Ectodermal cell (in vitro differentiated cells): Measurements from ENCODE around the gene DCLK1.

Experiments used
- H3K27ac ChIP-seq: 2 replicates; pipeline ENCODE4 v1.7.0; 2013; ENCODE audit warnings: mild to moderate bottlenecking, low read depth, low read length; ENCODE audit not compliant: insufficient read depth, poor library complexity, severe bottlenecking
- H3K27me3 ChIP-seq: 2 replicates; pipeline ENCODE4 v1.7.0; 2013; ENCODE audit warnings: mild to moderate bottlenecking, low read length; ENCODE audit not compliant: insufficient read depth, control insufficient read depth, poor library complexity, severe bottlenecking
- H3K36me3 ChIP-seq: one replicate; pipeline ENCODE4 v1.7.0; 2013; ENCODE audit warnings: low read length; ENCODE audit not compliant: control insufficient read depth, insufficient read depth
- H3K4me1 ChIP-seq: one replicate; pipeline ENCODE4 v1.7.0; 2013; ENCODE audit warnings: low read length; ENCODE audit not compliant: control insufficient read depth, insufficient read depth
- H3K4me3 ChIP-seq: 2 replicates; pipeline ENCODE4 v1.7.0; 2013; ENCODE audit warnings: low read depth, low read length, control low read depth; ENCODE audit not compliant: insufficient read depth
- H3K9me3 ChIP-seq: 2 replicates; pipeline ENCODE4 v1.7.0; 2013; ENCODE audit warnings: mild to moderate bottlenecking, low read length, moderate library complexity; ENCODE audit not compliant: control insufficient read depth
- WGBS, 2 experiments: methylation state at CpG; one replicate each; pipeline ENCODE4 v1.1.7; 2013; ENCODE audit warnings: missing lambda C conversion rate in 2 of 2; 5-methylcytosine and 5-hydroxymethylcytosine counted together

The DCLK1 gene

GRCh38 chr13:35917252-35917941 lies 213.8 kb downstream of the DCLK1 start:
- Histone ChIP-seq H3K4me3 (no peak overlapping the region), H3K27ac (no peak overlapping the region), H3K4me1 (peaks cover 11% of the 10 kb centered on the region), H3K36me3 (peaks cover under 1% of the 10 kb centered on the region), H3K27me3 (no peaks in the 10 kb centered on the region), H3K9me3 (no peaks in the 10 kb centered on the region)
- 67 to 71% methylated on average over 10 to 13 of the region's 13 CpGs for WGBS, 2 experiments

GRCh38 chr13:35916146-35916545 lies 215.0 kb downstream of the DCLK1 start:
- no peaks in the 10 kb centered on the region for H3K27me3 ChIP-seq
- no peaks in the 10 kb centered on the region for H3K9me3 ChIP-seq
- peaks cover 11% of the 10 kb centered on the region for H3K4me1 ChIP-seq
- WGBS, 2 experiments = 59 to 72% methylated on average over 2 of the region's 2 CpGs
- no peak overlapping the region for H3K27ac ChIP-seq
- peaks cover 5% of the 10 kb centered on the region for H3K36me3 ChIP-seq
- H3K4me3 ChIP-seq = no peak overlapping the region

- no peaks in the 10 kb centered on the region for H3K9me3 ChIP-seq
- no peak overlapping the region for H3K27ac ChIP-seq
- no peaks in the 10 kb centered on the region for H3K27me3 ChIP-seq
- no peak overlapping the region for H3K4me3 ChIP-seq
- H3K36me3 ChIP-seq = peaks cover 5% of the 10 kb centered on the region
- H3K4me1 ChIP-seq = peaks cover 11% of the 10 kb centered on the region
- WGBS, 2 experiments = 88 to 93% methylated on average over 1 of the region's 1 CpG
Measured at GRCh38 chr13:35914662-35915061, 216.5 kb downstream of the DCLK1 start.

GRCh38 chr13:35912841-35913240 lies 218.3 kb downstream of the DCLK1 start:
- peaks cover 11% of the 10 kb centered on the region for H3K4me1 ChIP-seq
- H3K4me3 ChIP-seq = no peak overlapping the region
- WGBS, 2 experiments = 92 to 94% methylated on average over 7 of the region's 7 CpGs
- peaks cover 5% of the 10 kb centered on the region for H3K36me3 ChIP-seq
- no peak overlapping the region for H3K27ac ChIP-seq
- no peaks in the 10 kb centered on the region for H3K9me3 ChIP-seq
- H3K27me3 ChIP-seq = no peaks in the 10 kb centered on the region

- Histone ChIP-seq H3K9me3 (no peaks in the 10 kb centered on the region), H3K4me1 (no peaks in the 10 kb centered on the region), H3K27me3 (no peaks in the 10 kb centered on the region), H3K27ac (no peak overlapping the region), H3K4me3 (no peak overlapping the region), H3K36me3 (peaks cover 5% of the 10 kb centered on the region)
- 81% methylated on average over 8 of the region's 8 CpGs for WGBS, 2 experiments
Measured at GRCh38 chr13:35909837-35910540, 221.2 kb downstream of the DCLK1 start.

- Histone ChIP-seq H3K4me3 (no peak overlapping the region), H3K27ac (no peak overlapping the region), H3K27me3 (no peaks in the 10 kb centered on the region), H3K36me3 (peaks cover 5% of the 10 kb centered on the region), H3K9me3 (no peaks in the 10 kb centered on the region), H3K4me1 (no peaks in the 10 kb centered on the region)
- 95 to 97% methylated on average over 4 of the region's 4 CpGs for WGBS, 2 experiments
Measured at GRCh38 chr13:35909091-35909490, 222.1 kb downstream of the DCLK1 start.

- Histone ChIP-seq H3K4me1 (no peaks in the 10 kb centered on the region), H3K27ac (no peak overlapping the region), H3K9me3 (no peaks in the 10 kb centered on the region), H3K36me3 (peaks cover 5% of the 10 kb centered on the region), H3K27me3 (no peaks in the 10 kb centered on the region), H3K4me3 (no peak overlapping the region)
- 57% methylated on average over 1 of the region's 1 CpG; no CpG with 5 or more reads in 1 of the 2 experiments for WGBS, 2 experiments
Measured at GRCh38 chr13:35908226-35908625, 223.0 kb downstream of the DCLK1 start.

- no peaks in the 10 kb centered on the region for H3K36me3 ChIP-seq
- H3K4me3 ChIP-seq = no peak overlapping the region
- H3K27me3 ChIP-seq = no peaks in the 10 kb centered on the region
- 68% methylated on average over 4 of the region's 4 CpGs for WGBS, 2 experiments
- no peaks in the 10 kb centered on the region for H3K4me1 ChIP-seq
- no peaks in the 10 kb centered on the region for H3K9me3 ChIP-seq
- no peak overlapping the region for H3K27ac ChIP-seq
Measured at GRCh38 chr13:35906636-35907035, 224.5 kb downstream of the DCLK1 start.

- peak overlapping the region; percentile 36 for H3K27ac ChIP-seq
- WGBS, 2 experiments = 92 to 100% methylated on average over 1 of the region's 1 CpG
- H3K4me3 ChIP-seq = no peak overlapping the region
- no peaks in the 10 kb centered on the region for H3K27me3 ChIP-seq
- H3K36me3 ChIP-seq = no peaks in the 10 kb centered on the region
- no peaks in the 10 kb centered on the region for H3K9me3 ChIP-seq
- H3K4me1 ChIP-seq = no peaks in the 10 kb centered on the region
Measured at GRCh38 chr13:35903075-35903474, 228.1 kb downstream of the DCLK1 start.

- WGBS, 2 experiments = 83 to 100% methylated on average over 1 of the region's 1 CpG
- Histone ChIP-seq H3K9me3 (no peaks in the 10 kb centered on the region), H3K27ac (no peak overlapping the region), H3K4me1 (no peaks in the 10 kb centered on the region), H3K4me3 (no peak overlapping the region), H3K27me3 (no peaks in the 10 kb centered on the region), H3K36me3 (no peaks in the 10 kb centered on the region)
Measured at GRCh38 chr13:35898041-35898440, 233.1 kb downstream of the DCLK1 start.
